GM21529 (cell line): ENCODE data around the gene ADAMTS13.
"Not testable (repeated sequence)": the region's sequence is repeated elsewhere in the genome, so short reads cannot be mapped to it uniquely, and the experiment has no call there.

Source experiments
- ATAC-seq: cut with Tn5 transposase; IDR thresholded peaks from one replicate; pipeline ENCODE4 v1.9.1; 2021; ENCODE audit not compliant: unreplicated experiment

Gene ADAMTS13

DNA sequence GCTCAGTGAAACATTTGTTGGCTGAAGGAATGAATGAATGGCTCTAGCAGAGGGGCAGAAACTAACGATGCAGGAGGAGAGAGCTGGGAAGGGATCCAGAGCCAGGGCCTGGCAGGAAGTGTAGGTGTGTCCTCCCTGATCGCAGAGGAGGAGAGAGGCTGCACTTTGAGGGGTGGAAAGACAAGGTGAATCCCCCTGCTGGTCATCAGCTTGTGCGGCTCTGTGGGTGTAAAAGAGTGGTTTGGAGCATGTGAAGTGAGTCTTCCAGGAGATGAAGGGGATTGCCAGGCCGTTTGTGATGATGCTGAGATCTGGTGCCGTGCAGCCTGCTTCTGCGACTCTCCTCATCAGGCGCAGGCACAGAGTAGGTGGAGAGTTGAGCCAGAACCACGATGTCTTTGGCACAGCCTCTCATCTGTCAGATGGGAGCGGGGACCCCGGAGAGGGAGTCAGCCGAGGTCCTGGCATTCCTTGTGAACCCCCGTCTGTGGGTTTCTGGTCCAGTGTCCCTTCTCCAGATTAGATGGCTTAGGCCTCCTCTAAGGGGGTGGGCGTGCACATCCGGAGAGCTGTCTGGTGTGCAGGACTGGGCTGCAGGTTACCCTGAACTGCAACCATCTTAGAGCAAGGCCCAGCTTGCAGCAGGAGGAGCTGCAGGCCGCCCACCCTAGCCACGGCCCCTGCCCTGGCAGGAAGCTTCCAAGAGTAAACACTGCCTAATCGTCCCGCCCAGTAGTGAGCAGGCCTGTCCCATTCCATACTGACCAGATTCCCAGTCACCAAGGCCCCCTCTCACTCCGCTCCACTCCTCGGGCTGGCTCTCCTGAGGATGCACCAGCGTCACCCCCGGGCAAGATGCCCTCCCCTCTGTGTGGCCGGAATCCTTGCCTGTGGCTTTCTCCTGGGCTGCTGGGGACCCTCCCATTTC lies at the start of gene ADAMTS13:
Gene ADAMTS13 (plus strand): TSS at position 753 of the 928 bp plus-strand sequence. CDS start 77 bp downstream, at position 830.
- no peak for ATAC-seq

DNA sequence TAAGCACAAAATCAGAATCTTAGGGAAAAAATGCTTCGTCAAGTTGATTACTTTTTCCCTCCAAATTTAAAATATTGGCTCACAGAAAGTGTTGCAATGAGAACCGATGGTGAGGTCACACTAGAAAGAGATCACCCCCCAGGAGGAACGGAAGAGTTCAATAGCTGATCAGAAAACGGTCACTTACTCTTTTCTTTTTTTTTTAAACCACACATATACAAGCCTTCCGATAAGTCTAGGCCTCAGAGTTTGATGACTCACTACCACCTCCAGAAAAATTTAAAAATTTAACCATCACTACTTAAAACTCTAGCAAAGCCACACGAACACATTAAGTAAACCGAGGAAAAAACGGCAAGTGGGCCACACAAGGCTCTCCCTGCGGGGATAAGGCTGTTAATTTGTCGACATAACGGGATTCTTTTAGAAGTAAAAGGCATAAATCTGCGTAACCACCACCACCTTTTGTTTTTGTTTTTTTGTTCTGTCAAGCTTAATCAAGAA lies 47.5 kb upstream of the ADAMTS13 start:
- ATAC-seq, result no peak

DNA sequence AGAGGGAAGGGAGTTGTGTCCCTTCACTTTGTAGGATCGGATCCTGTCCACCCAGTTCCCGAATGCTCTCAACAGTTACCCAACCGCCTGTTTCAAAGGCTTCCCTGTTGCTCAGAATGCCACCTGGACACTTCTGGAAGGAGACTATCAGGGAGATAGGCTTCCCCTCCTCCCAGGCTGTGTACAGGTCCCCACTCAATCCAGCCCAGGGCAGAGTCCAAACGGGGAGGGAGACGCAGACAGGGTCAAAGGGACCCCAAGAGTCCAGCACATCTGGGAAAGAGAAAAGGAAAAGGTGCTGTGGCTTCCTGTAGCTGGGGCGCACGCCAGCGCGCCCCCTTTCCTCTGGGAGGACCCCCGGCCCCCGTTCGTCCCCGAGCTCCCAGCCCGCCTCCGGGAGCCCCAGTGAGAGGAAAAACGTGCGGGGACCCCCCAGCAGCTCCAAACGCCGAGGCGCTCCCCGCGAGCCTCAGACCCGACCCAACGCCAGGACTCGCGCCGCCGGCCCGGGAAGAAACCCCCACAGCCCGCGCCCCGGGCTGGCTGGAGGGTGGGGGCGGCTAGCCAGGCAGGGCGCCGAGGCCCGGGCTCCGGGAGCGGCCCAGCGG lies 46.9 kb upstream of the ADAMTS13 start:
- peak; percentile 17 for ATAC-seq

DNA sequence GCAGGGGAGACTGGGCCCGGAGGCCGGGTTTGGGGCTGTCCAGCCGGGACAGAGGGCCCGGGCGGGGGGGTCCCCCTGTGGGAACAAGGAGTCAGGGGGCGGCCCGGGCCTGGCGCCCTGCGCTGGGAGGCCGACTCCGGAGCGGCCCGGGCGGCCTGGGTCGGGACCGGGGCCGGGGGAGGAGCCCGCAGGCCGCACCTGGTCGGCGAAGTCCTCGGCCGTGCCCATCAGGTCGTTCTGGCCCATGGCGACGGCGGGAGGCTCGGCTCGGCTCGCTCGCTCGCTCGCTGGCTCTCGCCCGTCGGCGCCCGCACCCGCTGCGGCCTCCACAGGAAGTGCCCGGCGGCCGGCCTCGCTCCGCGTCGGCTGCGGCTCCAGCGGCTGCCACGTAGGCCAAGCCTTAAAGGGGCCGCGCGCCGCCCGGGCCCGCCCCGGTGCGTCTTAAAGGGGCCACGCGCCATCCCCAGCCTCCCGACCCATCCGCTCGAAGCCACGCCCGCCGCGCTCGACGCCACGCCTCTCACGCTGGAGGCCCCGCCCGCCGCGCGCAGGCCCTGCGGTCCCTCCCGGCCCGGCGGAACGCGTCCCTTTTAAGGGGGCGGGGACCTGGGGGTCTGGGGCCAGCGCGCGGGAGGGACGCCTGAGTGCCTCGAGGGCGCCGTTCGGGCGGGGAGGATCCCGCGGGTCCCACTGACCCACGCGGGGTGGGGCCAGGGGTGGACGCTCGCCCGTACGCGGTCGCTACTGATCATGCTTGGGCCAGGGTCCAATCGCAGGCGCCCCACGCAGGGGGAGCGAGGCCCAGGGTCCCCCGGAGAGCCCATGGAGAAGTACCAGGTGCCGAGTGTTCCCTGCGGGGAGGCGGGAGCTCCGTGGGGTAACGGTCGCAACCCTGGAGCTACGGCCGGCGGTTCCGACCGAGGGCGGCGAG lies 46.2 kb upstream of the ADAMTS13 start, which contains the start of the genes STKLD1 and SURF4:
Gene STKLD1 (plus strand): TSS at position 643 of the 931 bp plus-strand sequence. CDS start 108 bp downstream, at position 751.
Gene SURF4 (minus strand): TSS at position 337 of the 931 bp plus-strand sequence. CDS start 91 bp downstream, at position 246.
- peak; percentile 82 for ATAC-seq

GRCh38 chr9:133377280-133377679 lies 44.9 kb upstream of the ADAMTS13 start:
- not testable (repeated sequence) for ATAC-seq

DNA sequence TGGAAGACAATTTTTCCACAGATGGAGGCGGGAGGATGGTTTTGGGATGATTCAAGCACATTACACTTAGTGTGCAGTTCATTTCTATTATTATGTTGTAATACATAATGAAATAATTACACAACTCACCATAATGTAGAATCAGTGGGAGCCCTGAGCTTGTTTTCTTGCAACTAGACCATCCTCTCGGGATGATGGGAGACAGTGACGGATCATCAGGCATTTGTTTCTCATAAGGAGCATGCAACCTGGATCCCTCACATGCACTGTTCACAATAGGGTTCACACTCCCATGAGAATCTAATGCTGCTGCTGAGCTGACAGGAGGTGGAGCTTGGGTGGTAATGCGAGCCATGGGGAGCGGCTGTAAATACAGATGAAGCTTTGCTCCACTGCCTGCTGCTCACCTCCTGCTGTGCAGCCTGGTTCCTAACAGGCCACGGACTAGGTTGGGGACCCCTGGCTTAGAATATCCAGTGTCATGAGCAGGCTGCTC lies 44.4 kb upstream of the ADAMTS13 start:
- no peak for ATAC-seq

DNA sequence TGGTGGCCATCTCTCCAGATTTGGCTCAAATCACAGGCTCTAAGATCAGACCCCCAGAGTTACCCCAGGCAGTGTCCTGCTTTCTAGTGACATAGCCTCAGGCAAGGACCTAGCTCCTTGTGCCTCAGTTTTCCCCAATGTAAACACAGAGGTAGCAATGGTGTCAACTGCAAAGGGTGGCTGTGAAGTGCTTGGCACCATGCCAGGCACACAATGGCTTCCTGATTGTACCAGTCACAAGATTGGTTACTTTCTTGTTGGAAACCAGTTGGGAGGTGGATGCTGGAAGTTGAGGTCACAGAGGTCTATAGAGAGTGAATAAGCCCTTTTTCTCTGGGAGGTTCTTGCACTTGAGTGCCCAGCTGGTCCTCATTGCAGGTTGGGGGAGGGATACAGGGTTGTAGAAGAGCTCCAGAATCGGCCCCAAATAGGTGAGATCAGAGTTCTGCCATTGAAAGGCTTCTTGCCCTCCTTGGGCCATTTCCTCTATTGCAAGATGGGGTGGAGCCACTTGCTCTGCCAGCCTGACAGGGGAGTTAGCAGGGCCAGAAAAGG lies 43.7 kb upstream of the ADAMTS13 start:
- ATAC-seq, result no peak

- ATAC-seq, result no peak
These were observed 42.7 kb upstream of the ADAMTS13 start for GRCh38 chr9:133379153-133380086.

GRCh38 chr9:133380734-133381133 lies 41.4 kb upstream of the ADAMTS13 start:
- ATAC-seq, result no peak

- ATAC-seq, result no peak
These were observed 39.5 kb upstream of the ADAMTS13 start for GRCh38 chr9:133382507-133383141.

DNA sequence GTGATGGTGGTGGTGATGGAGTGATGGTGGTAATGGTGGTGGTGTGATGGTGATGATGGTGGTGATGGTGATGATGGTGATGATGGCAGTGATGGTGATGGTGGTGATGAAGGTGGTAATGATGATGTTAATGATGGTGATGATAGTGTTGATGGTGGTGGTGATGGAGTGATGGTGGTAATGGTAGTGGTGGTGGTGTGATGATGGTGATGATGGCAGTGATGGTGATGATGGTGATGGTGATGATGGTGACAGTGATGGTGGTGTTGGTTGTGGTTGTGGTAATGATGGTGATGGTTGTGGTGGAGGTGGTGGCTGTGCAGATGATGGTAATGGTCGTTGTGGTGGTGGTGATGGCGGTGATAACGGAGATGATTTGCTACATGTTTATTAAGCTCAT lies 38.7 kb upstream of the ADAMTS13 start:
- no peak for ATAC-seq

- ATAC-seq, result no peak
These were observed 37.3 kb upstream of the ADAMTS13 start for GRCh38 chr9:133384736-133385321.

- no peak for ATAC-seq
These were observed 36.7 kb upstream of the ADAMTS13 start for GRCh38 chr9:133385452-133385851.

- no peak for ATAC-seq
These were observed 35.8 kb upstream of the ADAMTS13 start for GRCh38 chr9:133386338-133386737.

DNA sequence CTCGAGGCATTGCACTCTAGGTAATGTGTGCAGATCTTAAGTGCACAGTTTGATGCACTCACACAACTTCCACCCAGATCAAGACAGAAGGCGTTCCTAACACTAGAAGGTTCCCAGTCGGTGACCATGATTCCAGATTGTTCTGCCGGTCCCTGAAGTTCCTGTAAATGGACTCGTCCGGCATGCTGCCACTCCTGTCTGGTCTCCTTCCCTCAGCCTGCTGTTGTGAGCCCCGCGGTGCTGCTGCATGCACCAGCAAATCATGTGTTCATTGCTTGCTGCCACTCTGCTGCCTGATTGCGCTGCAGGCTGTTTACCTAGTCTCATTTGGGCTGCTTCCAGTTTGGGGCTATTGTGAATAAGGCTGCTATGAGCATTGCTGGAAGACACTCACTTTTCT lies 34.5 kb upstream of the ADAMTS13 start:
- no peak for ATAC-seq

DNA sequence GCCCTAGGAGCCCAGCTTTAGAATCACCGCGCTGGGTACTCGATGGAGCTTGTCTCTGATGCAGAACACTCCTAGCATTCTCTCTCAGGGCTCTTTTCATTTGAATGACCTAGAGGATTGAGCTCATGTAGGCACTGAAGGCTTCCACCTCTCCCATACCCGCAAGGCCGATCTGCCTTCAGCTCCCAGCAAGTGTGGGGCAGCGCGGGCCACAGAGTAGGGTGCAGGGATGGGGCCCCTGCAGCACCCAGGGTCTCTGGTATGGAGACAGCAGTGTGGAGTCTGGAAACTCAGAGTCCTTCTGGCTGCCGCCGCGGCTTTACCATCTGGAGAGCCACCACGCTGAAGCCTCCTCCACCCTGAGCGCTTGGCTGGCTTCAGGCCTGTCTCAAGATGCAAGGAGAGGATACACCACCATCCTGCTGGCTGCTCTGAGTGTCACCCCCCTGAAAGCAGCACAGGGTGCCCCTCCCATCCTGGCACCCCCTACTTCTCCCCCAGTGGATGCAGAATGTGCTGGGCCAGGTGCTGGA lies 33.1 kb upstream of the ADAMTS13 start:
- ATAC-seq, result no peak

DNA sequence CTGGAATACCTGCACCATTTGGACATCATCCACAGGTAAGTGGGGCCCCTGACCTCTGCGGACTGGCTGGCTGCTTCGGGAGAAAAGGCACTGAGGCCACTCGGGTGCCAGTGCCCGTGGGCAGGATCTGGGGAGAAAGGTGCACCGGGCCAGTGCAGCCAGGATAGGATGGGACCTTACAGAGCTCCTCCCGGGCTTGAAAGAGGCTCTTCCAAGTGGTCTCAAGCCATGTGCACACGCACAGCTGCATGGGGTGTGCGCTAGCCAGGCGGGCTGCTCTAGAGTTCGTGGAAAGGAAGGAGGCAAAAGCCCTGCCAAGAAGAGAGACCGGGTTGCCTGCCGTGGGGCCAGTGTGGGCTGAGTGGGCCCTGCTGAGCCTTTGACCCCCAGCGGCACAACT lies 32.6 kb upstream of the ADAMTS13 start:
- no peak for ATAC-seq

DNA sequence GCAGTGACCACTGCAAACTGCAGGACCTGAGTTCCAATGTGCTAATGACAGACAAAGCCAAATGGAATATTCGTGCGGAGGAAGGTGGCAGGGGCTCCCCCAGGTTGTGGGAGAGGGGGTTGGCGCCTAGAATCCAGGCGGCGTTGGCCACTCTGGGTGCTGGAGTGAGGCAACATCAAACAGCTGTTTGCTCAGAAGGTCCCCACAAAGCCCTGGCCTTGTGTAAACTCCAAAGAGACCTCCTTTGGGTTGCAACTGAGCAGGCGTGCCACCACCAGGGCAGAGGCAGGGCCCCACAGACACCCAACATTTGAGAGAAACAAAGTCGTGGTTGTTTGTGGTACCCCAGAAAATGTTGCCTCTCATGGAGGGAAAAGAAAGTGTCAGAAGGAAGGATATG lies 31.5 kb upstream of the ADAMTS13 start:
- ATAC-seq, result no peak
